Transverse colon (tissue), 4 donors: ENCODE measurements around the gene ATP13A4.

Source experiments
- EP300 ChIP-seq: sonication (generic); formaldehyde crosslinking; IDR thresholded peaks from one replicate; pipeline ENCODE4 v1.6.1; 2017; ENCODE audit warnings: antibody characterized with exemption, low read depth
- POLR2A ChIP-seq: fragments of 450-650 bp; IDR thresholded peaks from one replicate; pipeline ENCODE4 v1.6.1; 2016; ENCODE audit warnings: antibody characterized with exemption, mild to moderate bottlenecking, moderate library complexity
- POLR2AphosphoS5 ChIP-seq, 3 donors: sonication (generic); formaldehyde crosslinking; IDR thresholded peaks; one replicate each; pipeline ENCODE4 v1.6.1; 2016; ENCODE audit warnings: antibody characterized with exemption in 3 of 3
- TF ChIP-seq, protein P1 (sequence below), 5 experiments: fragments of 200-600 bp in 3 of 5; fragments of 450-650 bp in 2 of 5; sonication (generic) in 3 of 5; IDR thresholded peaks; 1 replicate in 2 of 5; 2 replicates in 3 of 5; pipeline ENCODE4 v1.5.1; 2016 to 2017; ENCODE audit warnings: antibody characterized with exemption in 5 of 5, inconsistent platforms in 3 of 5, mild to moderate bottlenecking in 2 of 5, moderate library complexity in 1 of 5

DNA sequence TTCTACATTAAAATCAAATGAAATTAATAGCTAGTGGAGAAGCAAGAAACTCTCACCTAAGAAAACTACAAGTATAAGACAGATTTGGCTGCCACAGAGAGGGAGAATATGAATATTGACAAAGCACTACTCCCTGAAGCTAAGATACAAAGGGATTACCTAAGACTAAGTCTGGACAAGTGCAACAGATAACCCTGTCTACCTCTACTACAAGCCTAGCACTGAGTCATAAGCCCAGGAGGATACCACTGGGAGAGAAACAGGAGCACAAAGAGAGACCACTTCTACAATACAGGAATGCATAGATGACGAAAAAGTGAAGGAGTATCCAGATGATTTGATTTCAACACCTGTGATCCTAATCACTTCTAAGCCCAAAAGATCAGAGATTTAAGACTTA, 10.4 kb downstream of the ATP13A4 start:
- no peak for TF ChIP-seq POLR2AphosphoS5 (IDR thresholded peaks at IDR 0.05)
- TF ChIP-seq, protein P1, sequence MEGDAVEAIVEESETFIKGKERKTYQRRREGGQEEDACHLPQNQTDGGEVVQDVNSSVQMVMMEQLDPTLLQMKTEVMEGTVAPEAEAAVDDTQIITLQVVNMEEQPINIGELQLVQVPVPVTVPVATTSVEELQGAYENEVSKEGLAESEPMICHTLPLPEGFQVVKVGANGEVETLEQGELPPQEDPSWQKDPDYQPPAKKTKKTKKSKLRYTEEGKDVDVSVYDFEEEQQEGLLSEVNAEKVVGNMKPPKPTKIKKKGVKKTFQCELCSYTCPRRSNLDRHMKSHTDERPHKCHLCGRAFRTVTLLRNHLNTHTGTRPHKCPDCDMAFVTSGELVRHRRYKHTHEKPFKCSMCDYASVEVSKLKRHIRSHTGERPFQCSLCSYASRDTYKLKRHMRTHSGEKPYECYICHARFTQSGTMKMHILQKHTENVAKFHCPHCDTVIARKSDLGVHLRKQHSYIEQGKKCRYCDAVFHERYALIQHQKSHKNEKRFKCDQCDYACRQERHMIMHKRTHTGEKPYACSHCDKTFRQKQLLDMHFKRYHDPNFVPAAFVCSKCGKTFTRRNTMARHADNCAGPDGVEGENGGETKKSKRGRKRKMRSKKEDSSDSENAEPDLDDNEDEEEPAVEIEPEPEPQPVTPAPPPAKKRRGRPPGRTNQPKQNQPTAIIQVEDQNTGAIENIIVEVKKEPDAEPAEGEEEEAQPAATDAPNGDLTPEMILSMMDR (IDR thresholded peaks at IDR 0.05) = no peak
- TF ChIP-seq EP300 = no peak
- no peak for TF ChIP-seq POLR2A
